ENCODE results near the gene MEIOSIN.

Gene MEIOSIN

DNA sequence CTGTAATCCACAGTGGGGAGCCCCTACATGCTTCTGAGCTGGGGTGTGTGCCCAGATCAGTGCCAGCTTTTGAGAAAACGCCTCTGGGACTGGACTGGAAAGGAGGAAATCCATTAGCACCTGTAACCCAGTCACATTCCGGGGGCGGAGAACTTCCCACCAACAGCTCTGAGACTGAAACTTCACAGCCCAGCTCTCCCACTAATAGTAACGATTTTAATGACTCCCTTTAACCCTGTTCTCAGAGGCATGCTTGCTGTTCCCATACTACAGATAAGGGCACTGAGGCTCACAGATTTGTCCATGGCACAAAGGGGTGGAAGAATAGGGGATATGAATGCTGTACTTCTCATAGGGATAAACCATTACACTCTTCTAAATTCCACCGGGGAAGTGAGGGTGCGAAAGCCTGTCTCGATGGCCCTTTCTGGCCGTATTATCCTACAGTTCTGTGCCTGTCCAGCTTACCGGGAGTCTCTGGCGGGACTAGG, 3.4 kb upstream of the MEIOSIN start:
- FAIRE-seq (no peak), DNase-seq (ENCODE audit: insufficient read length, low spot score) (no peak)
- no peak for TF ChIP-seq CTCF (IDR thresholded peaks at IDR 0.05; ENCODE audit: insufficient read depth, missing control alignments)

DNA sequence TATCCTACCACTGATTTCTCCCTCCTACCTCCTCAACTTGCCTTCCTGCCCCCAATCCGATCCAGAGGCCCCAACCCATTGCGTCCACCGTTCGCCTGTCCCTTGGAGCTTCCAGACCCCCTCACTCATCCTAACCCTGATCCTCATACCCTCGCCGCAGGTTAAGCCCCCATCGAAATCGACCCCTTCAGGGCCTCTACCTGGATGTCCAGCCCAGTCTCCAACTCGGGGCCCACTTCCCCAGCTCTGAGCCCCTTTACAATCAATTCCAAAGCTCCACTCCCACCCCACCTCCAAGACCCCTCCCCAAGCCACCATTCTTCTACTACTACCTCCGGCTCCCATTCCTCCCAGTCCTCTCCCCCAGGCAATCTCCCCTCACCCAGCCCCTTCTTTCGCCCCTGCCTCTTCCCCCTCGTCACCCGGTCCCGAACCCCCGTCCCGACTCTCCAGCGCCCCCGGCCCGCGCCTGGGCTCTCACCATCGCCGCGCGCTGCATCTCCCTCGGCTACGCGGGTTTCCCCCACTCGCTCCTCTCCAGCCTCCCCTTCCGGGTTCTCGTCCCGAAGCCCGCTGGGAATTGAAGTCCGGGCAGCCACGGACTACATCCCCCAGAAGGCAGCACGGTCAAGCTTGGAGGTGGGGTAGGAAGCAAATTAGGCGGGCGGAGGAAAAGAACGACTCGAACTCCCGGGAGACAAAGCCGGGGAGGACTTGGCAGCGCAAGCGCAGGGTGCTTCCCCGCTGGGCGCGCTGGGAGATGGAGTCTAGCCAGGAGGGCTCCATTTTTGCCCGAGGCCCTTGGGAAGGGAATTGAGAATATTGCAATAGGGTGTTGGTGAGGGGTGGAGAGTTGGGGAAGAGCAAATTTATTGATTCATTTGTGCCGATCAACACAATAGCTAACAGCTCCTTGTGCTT, 2.6 kb upstream of the MEIOSIN start, which contains the start of gene FBXO46:
Gene FBXO46, minus strand, starts transcription at position 529 of the 921 bp plus-strand sequence. CDS start 17,401 bp downstream, outside the sequence.
- DNase-seq (ENCODE audit: insufficient read length, low spot score) (peak; percentile 94), FAIRE-seq (no peak)

GRCh38 chr19:45739498-45740439, 6.5 kb downstream of the MEIOSIN start:
- no peak for FAIRE-seq
- no peak for DNase-seq (ENCODE audit: insufficient read length, low spot score)
- TF ChIP-seq CTCF (IDR thresholded peaks at IDR 0.05; ENCODE audit: insufficient read depth, missing control alignments), result no peak

More for the DNA sequence above, 2.6 kb upstream of the MEIOSIN start, which contains the start of gene FBXO46:
- TF ChIP-seq CTCF (IDR thresholded peaks at IDR 0.05; ENCODE audit: insufficient read depth, missing control alignments), result peak; percentile 15

GRCh38 chr19:45742969-45743368, 9.7 kb downstream of the MEIOSIN start:
- DNase-seq (ENCODE audit: insufficient read length, low spot score) (no peak), FAIRE-seq (no peak)
- TF ChIP-seq CTCF (IDR thresholded peaks at IDR 0.05; ENCODE audit: insufficient read depth, missing control alignments), result no peak

GRCh38 chr19:45745606-45746005, 12.4 kb downstream of the MEIOSIN start:
- no peak for TF ChIP-seq CTCF (IDR thresholded peaks at IDR 0.05; ENCODE audit: insufficient read depth, missing control alignments)
- FAIRE-seq (no peak), DNase-seq (ENCODE audit: insufficient read length, low spot score) (no peak)

DNA sequence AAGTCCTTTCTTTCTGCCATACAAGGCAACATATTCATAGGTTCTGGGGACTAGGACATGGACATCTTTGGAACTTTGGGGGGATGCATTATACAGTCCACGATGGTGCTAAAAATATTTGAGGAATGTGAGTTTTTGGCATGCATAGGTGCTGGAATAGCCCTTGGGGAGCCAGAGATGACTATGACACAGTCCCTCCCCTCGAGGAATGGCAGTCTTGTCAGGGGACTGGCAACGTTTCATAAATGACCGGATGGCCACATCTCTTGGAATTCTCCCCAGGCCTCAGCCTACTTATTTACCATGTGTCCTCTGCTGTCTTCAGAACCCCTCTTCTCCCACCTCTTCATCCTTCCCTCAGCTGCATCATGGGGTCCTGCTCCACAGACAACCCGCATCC, 13.6 kb downstream of the MEIOSIN start:
- TF ChIP-seq CTCF (IDR thresholded peaks at IDR 0.05; ENCODE audit: insufficient read depth, missing control alignments), result no peak
- FAIRE-seq (no peak), DNase-seq (ENCODE audit: insufficient read length, low spot score) (no peak)

All from D721Med (cell line).